Activated CD4-positive, CD25-positive, alpha-beta regulatory T cell treated with anti-CD3 and anti-CD28 coated beads, Interleukin-2, amount 50 U/mL, for 16 hours (primary cell): ENCODE data around the gene CHD6.

Experiments
- DNase-seq: peaks from one replicate; pipeline ENCODE4 v3.0.0-alpha.2; 2020; ENCODE audit warnings: low read depth, low spot score

Gene CHD6

GRCh38 chr20:41580350-41580749, 37.8 kb downstream of the CHD6 start:
- DNase-seq, result no peak

DNA sequence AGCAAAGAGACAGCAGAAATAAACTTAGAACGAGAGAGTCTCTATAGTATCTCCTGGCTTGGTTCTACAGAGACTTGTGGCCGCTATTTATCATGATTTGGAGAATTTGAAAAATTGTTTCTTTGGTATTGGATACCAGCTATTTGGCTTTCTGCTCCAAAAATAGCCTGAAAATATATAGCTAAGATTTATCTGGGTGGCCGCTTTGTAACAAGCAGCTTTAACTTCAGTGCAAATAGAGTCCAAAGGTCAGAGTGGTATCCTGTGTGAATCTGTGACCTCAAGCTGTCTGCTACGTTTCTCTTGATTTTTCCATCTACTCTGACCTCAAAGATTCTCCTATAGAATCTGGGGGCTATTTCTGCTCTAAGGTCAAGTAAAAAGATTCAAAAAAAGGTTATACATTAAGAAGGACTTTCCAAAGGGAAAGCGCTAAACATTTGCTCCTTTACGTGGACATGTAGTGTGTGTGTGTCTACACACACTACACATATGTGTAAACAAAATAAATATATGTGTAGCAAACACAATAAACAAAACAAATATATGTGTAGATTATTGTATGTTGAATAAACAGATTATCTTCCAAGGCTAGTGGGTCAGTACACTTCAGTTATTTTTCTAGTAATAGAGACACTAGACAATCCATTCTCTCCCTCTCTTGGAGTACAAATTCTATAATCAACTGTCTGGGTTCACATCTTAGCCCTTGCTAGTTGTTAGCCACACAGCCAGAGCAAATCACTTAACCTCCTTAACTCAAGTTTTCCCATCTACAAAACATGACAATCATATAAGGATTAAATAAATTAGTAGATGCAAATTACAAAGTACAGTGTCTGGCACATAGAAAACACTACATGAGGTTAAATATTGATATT, 40.8 kb downstream of the CHD6 start:
- DNase-seq, result no peak

GRCh38 chr20:41575412-41575811, 42.8 kb downstream of the CHD6 start:
- no peak for DNase-seq

DNA sequence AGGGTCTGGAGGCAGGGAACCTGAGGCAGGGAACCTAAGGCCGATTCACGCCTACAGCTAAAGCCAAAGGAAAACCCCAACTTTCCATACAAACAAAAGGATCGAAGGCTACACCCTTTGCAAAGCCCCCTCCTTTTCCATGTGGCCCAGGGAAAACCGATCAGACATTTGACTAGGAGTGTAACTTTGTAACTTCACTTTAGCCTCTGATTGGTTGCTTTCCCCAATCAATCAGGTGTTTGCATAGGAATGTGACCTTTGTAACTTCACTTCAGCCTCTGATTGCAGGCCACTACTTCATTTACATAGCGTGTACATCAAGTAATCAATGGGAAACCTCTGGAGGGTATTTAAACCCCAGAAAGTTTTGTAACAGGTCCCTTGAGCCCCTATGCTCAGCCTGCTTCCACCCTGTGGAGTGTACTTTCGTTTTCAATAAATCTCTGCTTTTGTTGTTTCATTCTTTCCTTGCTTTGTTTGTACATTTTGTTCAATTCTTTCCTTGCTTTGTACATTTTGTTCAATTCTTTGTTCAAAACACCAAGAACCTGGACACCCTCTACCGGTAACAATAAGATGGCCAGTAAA, 43.3 kb downstream of the CHD6 start:
- no peak for DNase-seq

- no peak for DNase-seq
Measured at GRCh38 chr20:41573955-41574354, 44.2 kb downstream of the CHD6 start.

GRCh38 chr20:41572010-41572572, 46.1 kb downstream of the CHD6 start:
- no peak for DNase-seq

- DNase-seq, result no peak
Measured at GRCh38 chr20:41571006-41571405, 47.2 kb downstream of the CHD6 start.

DNA sequence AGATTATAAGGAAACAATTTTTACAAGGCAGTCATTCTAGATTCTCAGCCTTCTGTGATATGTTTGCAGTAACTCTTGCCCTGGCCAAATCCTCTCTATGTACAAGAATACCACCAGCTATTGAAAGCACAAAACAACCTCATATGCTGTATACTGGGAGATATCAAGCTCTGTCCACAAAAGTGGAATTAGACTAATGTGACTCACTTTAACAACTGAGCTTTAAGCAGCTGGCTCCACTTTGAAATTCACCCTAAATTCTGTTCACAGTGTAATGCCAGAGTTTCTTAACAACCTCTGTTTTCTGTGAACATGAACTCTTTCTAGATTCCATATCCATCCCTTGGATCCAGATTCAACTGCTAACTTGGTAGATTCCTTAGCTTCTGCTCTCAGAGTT, 47.6 kb downstream of the CHD6 start:
- no peak for DNase-seq

GRCh38 chr20:41567615-41568014, 50.6 kb downstream of the CHD6 start:
- DNase-seq, result no peak

GRCh38 chr20:41566896-41567527, 51.2 kb downstream of the CHD6 start:
- DNase-seq, result no peak

DNA sequence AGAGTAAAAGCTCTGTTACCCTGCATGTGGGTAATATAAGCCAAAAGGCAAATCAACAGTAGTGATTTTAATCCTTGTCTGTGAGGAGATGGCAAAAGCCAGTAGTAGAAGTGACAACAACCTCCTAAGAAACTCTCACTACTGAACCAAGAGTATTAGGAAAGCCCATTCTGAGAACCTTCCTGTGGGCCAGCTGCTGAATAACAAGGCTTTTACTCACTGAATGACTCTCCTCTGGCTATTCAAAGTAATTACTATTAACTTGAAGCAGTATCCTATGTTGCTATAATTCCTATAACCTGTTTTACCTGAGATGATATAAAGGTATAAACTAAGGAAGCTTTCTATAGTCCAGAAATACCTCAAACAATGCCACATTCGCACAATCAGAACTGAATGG, 55.1 kb downstream of the CHD6 start:
- DNase-seq, result no peak

DNA sequence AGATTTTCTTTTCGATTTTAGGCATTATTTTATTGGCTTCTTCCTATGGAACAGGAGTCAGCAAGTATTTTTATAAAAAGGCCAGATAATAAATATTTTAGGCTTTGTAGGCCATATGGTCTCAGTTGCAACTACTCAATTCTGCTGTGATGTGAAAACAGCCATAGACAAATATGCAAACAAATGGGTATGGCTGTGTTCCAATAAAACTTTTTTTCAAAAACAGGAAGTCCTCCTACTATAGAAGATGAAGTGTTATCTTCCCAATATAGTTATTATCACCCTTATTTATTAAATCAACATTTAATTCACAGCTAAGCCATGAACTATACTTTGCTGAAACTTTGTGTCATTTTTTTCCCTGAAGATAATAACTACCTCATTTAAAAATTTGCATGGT, 57.2 kb downstream of the CHD6 start:
- DNase-seq, result no peak

- no peak for DNase-seq
Measured at GRCh38 chr20:41559658-41560057, 58.5 kb downstream of the CHD6 start.

- DNase-seq, result no peak
Measured at GRCh38 chr20:41553142-41553879, 64.9 kb downstream of the CHD6 start.

DNA sequence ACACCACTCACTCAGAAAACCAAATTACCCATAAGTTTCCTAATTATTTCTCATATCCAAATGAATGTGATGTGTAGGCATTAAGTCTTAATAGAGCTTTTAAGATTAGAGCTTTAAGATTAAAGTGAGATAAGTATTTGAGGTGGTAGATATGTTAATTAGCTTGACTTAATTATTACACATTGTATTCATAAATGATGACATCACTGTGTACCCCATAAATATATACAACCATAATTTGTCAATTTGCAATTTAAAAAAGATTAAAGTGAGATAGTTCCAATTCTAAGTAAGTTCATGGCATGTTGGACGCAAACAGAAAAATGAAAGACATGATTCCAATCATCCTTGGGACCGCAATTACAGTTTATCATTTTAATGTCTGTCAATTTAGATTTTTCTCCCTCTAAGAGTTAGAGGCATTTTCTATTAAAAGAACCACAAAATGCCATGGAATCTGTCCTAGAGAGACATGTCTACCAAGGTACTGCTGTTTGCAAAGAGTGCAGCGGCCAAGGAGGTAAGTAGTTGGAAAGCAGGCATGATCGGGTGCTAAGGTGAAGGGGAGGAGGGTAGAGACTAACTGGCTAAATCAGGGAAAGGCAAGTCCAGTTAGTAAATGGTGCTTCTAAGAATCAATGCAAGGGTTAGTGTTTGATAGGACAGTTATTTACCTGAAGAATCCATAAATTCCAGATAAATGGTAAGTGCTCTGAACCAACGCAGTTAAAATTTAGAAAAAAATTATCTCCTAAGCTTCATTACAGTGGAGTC, 65.7 kb downstream of the CHD6 start:
- no peak for DNase-seq

DNA sequence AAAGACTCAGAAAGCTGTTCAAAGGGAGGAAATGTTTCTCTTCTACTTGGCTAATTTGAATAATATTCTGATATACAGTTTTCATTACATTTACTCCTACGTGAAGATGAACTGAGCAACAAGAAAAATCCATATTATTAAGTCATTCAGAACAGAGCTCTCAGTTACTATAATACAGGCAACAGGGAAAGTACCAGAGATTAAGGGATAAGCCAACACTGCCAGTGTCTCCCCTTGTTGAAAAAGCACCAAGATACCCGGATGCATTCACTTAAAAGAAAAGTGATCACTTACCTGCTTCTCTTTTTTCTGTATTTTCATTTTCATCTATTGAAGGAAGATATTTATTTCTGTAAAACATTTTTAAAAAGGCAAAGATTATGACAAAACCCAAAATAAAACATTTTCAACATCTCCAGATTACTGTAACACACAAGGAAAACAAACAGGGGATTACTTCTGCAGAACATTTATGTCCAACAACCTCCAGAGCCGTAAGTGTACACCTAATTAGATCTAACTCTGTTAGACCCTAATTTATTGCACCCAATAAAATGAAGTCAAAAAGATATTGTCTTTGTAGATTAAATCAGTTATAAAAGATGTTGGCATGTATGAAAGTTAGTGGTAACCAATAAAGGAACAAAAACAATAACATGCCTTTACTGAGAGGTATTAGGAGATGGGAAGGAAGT, 67.0 kb downstream of the CHD6 start:
- DNase-seq, result no peak

DNA sequence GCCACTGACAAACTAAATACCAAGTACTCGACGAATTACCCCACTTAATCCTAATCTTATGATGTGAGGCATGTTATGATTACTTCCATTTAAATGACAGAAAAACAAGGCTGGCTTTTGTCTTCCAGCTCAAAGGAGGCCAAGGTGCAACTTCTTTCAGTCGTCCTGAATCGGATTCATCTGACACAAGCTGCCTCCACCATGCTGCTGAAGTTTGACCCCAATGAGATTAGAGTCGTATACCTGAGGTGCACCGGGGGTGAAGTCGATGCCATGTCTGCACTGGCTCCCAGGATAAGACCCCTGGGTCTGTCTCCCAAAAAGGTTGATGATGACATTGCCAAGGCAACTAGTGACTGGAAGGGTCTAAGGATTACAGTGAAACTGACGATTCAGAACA, 71.0 kb downstream of the CHD6 start:
- DNase-seq, result no peak

GRCh38 chr20:41546535-41546934, 71.6 kb downstream of the CHD6 start:
- DNase-seq, result no peak

- DNase-seq, result no peak
Measured at GRCh38 chr20:41544472-41544871, 73.7 kb downstream of the CHD6 start.

DNA sequence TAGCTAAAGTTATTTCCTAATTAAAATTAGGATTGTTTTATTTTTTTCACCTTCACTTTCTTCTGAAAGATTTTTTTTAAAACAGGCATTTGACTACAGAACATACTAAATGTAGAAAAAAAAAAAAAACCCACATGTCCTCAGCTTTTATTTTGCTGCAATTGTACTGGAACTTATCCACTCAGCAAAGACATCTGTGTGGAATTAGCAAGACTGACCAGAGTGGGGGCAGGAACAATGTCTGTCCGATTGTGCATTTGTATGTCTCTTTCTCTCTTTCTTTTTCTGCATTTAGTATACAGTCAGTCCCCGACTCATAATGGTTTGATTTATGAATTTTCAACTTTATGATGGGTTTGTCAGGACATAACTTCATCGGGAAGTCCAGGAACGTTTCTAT, 77.3 kb downstream of the CHD6 start:
- DNase-seq, result no peak
